Heart right ventricle (tissue), 16 donors: ENCODE data around the gene ASGR2. TPM values are rescaled to one million over a fixed set of nuclear protein-coding genes. Genes with fewer than 3 reads are reported as not detected.

ENCODE experiments used
- ATAC-seq, 8 donors: fragments of 200-7000 bp; cut with Tn5 transposase; one replicate each; pipeline ENCODE4 v1.9.1; 2020; ENCODE audit warnings: mild to moderate bottlenecking in 8 of 8, moderate library complexity in 8 of 8, moderate number of reproducible peaks in 1 of 8
- DNase-seq, 2 donors: peaks; one replicate each; pipeline ENCODE4 v3.0.0-alpha.2; 2020
- H3K27ac ChIP-seq, 10 donors: fragments of 200-600 bp; sonication (generic) in 2 of 10; one replicate each; pipeline versions ENCODE4 v1.5.0 to v1.8.0; 2020 to 2022; ENCODE audit warnings: mild to moderate bottlenecking in 3 of 10
- H3K27me3 ChIP-seq, 7 donors: fragments of 200-600 bp; one replicate each; pipeline ENCODE4 v1.8.0; 2021 to 2022; ENCODE audit warnings: mild to moderate bottlenecking in 2 of 7
- H3K36me3 ChIP-seq, 9 donors: fragments of 200-600 bp; sonication (generic) in 1 of 9; one replicate each; pipeline versions ENCODE4 v1.5.0 to v1.8.0; 2020 to 2022; ENCODE audit warnings: mild to moderate bottlenecking in 2 of 9
- H3K4me1 ChIP-seq, 9 donors: fragments of 200-600 bp; sonication (generic) in 1 of 9; one replicate each; pipeline versions ENCODE4 v1.5.0 to v1.8.0; 2020 to 2022; ENCODE audit warnings: mild to moderate bottlenecking in 4 of 9
- H3K4me3 ChIP-seq, 10 donors: fragments of 200-600 bp; sonication (generic) in 2 of 10; one replicate each; pipeline versions ENCODE4 v1.5.0 to v1.8.0; 2020 to 2022; ENCODE audit warnings: mild to moderate bottlenecking in 7 of 10, moderate library complexity in 2 of 10
- H3K9me3 ChIP-seq, 11 donors: fragments of 200-600 bp in 10 of 11; sonication (generic) in 2 of 11; one replicate each; pipeline versions ENCODE4 v1.5.0 to v1.8.0; 2013 to 2022; ENCODE audit warnings: mild to moderate bottlenecking in 2 of 11, control low read depth in 1 of 11, moderate library complexity in 1 of 11
- CTCF ChIP-seq, 9 donors: fragments of 200-600 bp; sonication (generic) in 2 of 9; IDR thresholded peaks; one replicate each; pipeline versions ENCODE4 v1.5.0 to v1.8.0; 2021 to 2022; ENCODE audit warnings: antibody characterized with exemption in 9 of 9, mild to moderate bottlenecking in 5 of 9, moderate library complexity in 1 of 9
- WGBS, 2 donors: extraction: QIAGEN DNeasy Blood & Tissue Kit; methylation state at CpG; one replicate each; pipeline ENCODE4 v1.1.7; 2013; ENCODE audit warnings: inconsistent platforms in 1 of 2; 5-methylcytosine and 5-hydroxymethylcytosine counted together
- intact Hi-C, 10 donors: fragments of 100-400 bp; cut with DNase I; formaldehyde crosslinking; loops; one replicate each; pipeline versions ENCODE4 v1.11.1 to v1.14.2; 2022
- polyA plus RNA-seq, 2 donors: library from polyadenylated mRNA; stranded (reverse); fragments of 200-250 nt; gene quantifications; one replicate each; pipeline ENCODE4 v1.2.3, GENCODE V29; 2013
- total RNA-seq, 10 donors: library from RNA; stranded (reverse); fragmentation: NEBNext Ultra II Directional in 3 of 10; extraction: Animal tissue kit (Norgen Biotek cat#: 25700) in 3 of 10; gene quantifications; one replicate each; pipeline versions ENCODE4 v1.2.1 to v1.2.4, GENCODE V29; 2021 to 2023
- donor health status: Arrhythmogenic right ventricular cardiomyopathy.
- donor health status: ischemic (EF 13 %, LVEDD 7.1; RV severe dilation, severe dysfunction).
- donor health status: healthy with polysubstance abuse.
- donor health status: DM: no; HTN: yes; CAD: no.
- donor health status: DM: no; HTN: no; CAD: no.
- donor health status: ischemic (EF 25% LVEDD 6.9; RV normal size, moderate dysfunction).
- donor health status: ischemic (EF 25% LVEDD 5.7; RV mildly dilated, moderate dysfunction).
- donor health status: healthy.
- donor health status: DM: yes; HTN: yes; CAD: no.
- donor health status: Ischemic cardiomyopathy.
- donor health status: ischemic (EF 35%, LVEDD 5.7; RV mildly dilated, moderate dysfunction).
- donor health status: nonischemic (EF 11% LVEDD 7.7; RV severe dilation, severe dysfunction).
- donor health status: DM: yes; HTN: yes; CAD: no.
- donor health status: PGD.
- donor health status: ischemic (EF 29% LVEDD 5.4; RV normal size, mild dysfunction).
- donor health status: nonischemic (EF 23%, LVEDD 6.1; RV moderate dilation, normal function).

ASGR2 gene
- total and polyA plus RNA-seq, 12 donors: 0.16 to 0.54 (median 0.33) TPM; not detected in 6

- Histone ChIP-seq H3K36me3 (no peaks in the 10 kb centered on the region), H3K9me3 (peaks cover 0 to 18% (median 7%) of the 10 kb centered on the region in 11 donors), H3K4me1 (no peaks in the 10 kb centered on the region), H3K4me3 (no peak overlapping the region), H3K27ac (no peak overlapping the region), H3K27me3 (peaks cover 0 to 8% (median 0%) of the 10 kb centered on the region in 7 donors)
- DNase-seq (no peak), ATAC-seq (no peak)
- no peak for TF ChIP-seq CTCF (IDR thresholded peaks at IDR 0.05)
- WGBS, 2 donors: 80 to 87% methylated on average over 2 of the region's 2 CpGs
- intact Hi-C loops: no loop called here
Measured at GRCh38 chr17:7072406-7072805, 42.2 kb downstream of the ASGR2 start.

DNA sequence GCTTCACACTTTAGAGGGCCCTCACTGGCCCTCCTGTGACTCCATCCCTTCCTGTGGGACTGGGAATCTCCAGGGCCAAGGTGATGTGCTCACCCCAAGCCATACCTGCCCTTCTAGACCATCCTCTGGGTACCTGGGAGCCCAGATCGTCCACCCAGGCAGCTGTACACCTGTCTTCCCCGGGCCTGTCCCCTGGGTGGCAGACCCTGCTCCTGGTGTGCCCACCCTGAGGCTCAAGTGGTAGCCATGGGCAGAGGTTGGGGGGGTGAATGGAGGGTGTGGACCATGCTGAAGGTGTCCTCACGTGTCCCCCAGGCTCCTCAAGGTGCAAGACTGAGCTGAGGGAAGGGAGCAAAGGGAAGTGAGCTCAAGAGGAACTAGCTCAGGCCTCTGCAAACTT lies 43.9 kb downstream of the ASGR2 start:
- Histone ChIP-seq H3K27ac (no peak overlapping the region), H3K9me3 (peaks cover 0 to 18% (median 7%) of the 10 kb centered on the region in 11 donors), H3K4me3 (no peak overlapping the region), H3K4me1 (no peaks in the 10 kb centered on the region), H3K36me3 (no peaks in the 10 kb centered on the region), H3K27me3 (peaks cover 0 to 11% (median 0%) of the 10 kb centered on the region in 7 donors)
- intact Hi-C loops: no loop called here
- no peak for TF ChIP-seq CTCF (IDR thresholded peaks at IDR 0.05)
- WGBS, 2 donors: 79 to 80% methylated on average over 3 of the region's 3 CpGs
- DNase-seq (no peak), ATAC-seq (no peak)

GRCh38 chr17:7068268-7068667 lies 46.4 kb downstream of the ASGR2 start:
- H3K27ac ChIP-seq: no peak overlapping the region
- 23 to 24% methylated on average over 1 of the region's 1 CpG for WGBS, 2 donors
- TF ChIP-seq CTCF (IDR thresholded peaks at IDR 0.05): no peak
- H3K4me3 ChIP-seq: no peak overlapping the region
- H3K9me3 ChIP-seq: peaks cover 0 to 18% (median 7%) of the 10 kb centered on the region in 11 donors
- no peaks in the 10 kb centered on the region for H3K4me1 ChIP-seq
- H3K36me3 ChIP-seq: no peaks in the 10 kb centered on the region
- intact Hi-C loops: no loop called here
- no peak for DNase-seq
- peaks cover 0 to 24% (median 0%) of the 10 kb centered on the region in 7 donors for H3K27me3 ChIP-seq
- ATAC-seq: no peak

GRCh38 chr17:7067198-7067597 lies 47.4 kb downstream of the ASGR2 start:
- TF ChIP-seq CTCF (IDR thresholded peaks at IDR 0.05): no peak
- peaks cover 0 to 26% (median 7%) of the 10 kb centered on the region in 7 donors for H3K27me3 ChIP-seq
- 73 to 74% methylated on average over 1 of the region's 1 CpG for WGBS, 2 donors
- peaks cover 0 to 18% (median 7%) of the 10 kb centered on the region in 11 donors for H3K9me3 ChIP-seq
- no peak overlapping the region for H3K4me3 ChIP-seq
- DNase-seq (no peak), ATAC-seq (no peak)
- H3K4me1 ChIP-seq: no peaks in the 10 kb centered on the region
- H3K36me3 ChIP-seq: no peaks in the 10 kb centered on the region
- intact Hi-C loops: no loop called here
- H3K27ac ChIP-seq: no peak overlapping the region
